GM12864 (cell line): Measurements from ENCODE around the gene BTBD9.

Experiments used
- DNase-seq: peaks from one replicate; pipeline ENCODE4 v3.0.0-alpha.2; 2011; ENCODE audit warnings: low read depth
- H3K4me3 ChIP-seq: 2 replicates; pipeline ENCODE4 v1.5.1; 2011; ENCODE audit warnings: mild to moderate bottlenecking, low read depth, low read length, control low read depth
- CTCF ChIP-seq: IDR thresholded peaks from 2 replicates; pipeline ENCODE4 v1.5.1; 2011; ENCODE audit warnings: low read depth, mild to moderate bottlenecking, moderate library complexity, low read length, control low read depth, inconsistent platforms; ENCODE audit errors: missing control alignments

BTBD9 gene

GRCh38 chr6:38445925-38446324 lies 193.8 kb downstream of the BTBD9 start:
- DNase-seq, result no peak
- H3K4me3 ChIP-seq, result no peak overlapping the region
- no peak for TF ChIP-seq CTCF

GRCh38 chr6:38445336-38445735 lies 194.4 kb downstream of the BTBD9 start:
- no peak overlapping the region for H3K4me3 ChIP-seq
- no peak for TF ChIP-seq CTCF
- DNase-seq, result no peak

- no peak for TF ChIP-seq CTCF
- no peak for DNase-seq
- H3K4me3 ChIP-seq, result no peak overlapping the region
Observed at GRCh38 chr6:38443352-38444144, 196.2 kb downstream of the BTBD9 start.

GRCh38 chr6:38438097-38438496 lies 201.6 kb downstream of the BTBD9 start:
- no peak for TF ChIP-seq CTCF
- H3K4me3 ChIP-seq, result no peak overlapping the region
- DNase-seq, result no peak

GRCh38 chr6:38436726-38437465 lies 202.8 kb downstream of the BTBD9 start:
- no peak overlapping the region for H3K4me3 ChIP-seq
- TF ChIP-seq CTCF, result no peak
- no peak for DNase-seq

- DNase-seq, result no peak
- TF ChIP-seq CTCF, result no peak
- no peak overlapping the region for H3K4me3 ChIP-seq
Observed at GRCh38 chr6:38435330-38435729, 204.4 kb downstream of the BTBD9 start.

- no peak for DNase-seq
- no peak for TF ChIP-seq CTCF
- H3K4me3 ChIP-seq, result no peak overlapping the region
Observed at GRCh38 chr6:38434051-38434450, 205.7 kb downstream of the BTBD9 start.
